Measurements from ENCODE around the gene STAT3.
A peak's percentile ranks its signal among the peaks of the same experiment; 100 is the strongest.
"Not testable (repeated sequence)": the region's sequence is repeated elsewhere in the genome, so short reads cannot be mapped to it uniquely, and the experiment has no call there.

Gene STAT3

DNA sequence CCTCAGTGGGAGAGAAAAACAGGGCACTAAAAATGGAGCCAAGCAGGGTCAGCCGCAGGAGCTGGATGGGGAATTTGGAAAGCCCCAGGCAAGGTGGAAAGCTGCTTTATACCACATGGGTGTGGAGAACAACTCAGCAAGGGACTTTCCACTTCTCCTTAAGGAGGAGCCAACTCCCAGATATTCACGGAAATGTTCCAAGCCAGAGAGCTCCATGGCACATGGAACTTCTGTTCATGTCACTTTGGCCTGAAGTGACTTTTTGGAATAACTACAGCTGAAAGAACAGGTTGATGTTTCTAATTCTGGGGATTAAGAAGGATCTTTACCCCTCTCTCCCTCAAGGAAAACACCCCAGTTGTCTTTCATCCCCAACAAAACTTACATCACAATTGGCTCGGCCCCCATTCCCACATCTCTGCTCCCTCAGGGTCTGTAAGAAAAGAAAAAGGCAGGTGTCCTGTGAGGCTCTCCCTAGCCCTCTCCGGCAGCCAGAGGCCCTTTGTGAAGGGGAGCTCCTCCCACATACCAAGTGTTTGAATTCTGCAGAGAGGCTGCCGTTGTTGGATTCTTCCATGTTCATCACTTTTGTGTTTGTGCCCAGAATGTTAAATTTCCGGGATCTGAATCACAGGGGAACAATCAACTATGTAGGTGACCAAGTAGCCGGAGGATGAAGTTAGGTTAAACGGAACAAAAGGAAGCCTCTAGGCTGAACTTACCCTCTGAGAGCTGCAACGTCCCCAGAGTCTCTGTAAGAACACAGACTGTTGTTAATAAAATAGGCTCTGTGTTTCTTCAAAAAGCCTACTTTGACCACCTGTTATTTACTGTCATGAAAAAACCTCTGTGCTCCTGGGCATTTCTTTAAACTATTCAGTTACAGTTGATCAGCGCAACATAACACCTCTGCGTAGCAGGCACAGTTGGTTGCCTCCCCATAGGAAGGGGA lies 58.9 kb downstream of the STAT3 start:
- H3K36me3 Mint-ChIP-seq, result peaks cover 7% of the 10 kb centered on the region
- no peaks in the 10 kb centered on the region for H3K9me3 Mint-ChIP-seq (ENCODE audit: low read depth)
- no peaks in the 10 kb centered on the region for H3K27me3 Mint-ChIP-seq
- no peak overlapping the region for H3K4me3 Mint-ChIP-seq
- H3K27ac Mint-ChIP-seq, result peak overlapping the region; percentile 50
- H3K4me1 Mint-ChIP-seq (ENCODE audit: low read depth), result peaks cover 12% of the 10 kb centered on the region

DNA sequence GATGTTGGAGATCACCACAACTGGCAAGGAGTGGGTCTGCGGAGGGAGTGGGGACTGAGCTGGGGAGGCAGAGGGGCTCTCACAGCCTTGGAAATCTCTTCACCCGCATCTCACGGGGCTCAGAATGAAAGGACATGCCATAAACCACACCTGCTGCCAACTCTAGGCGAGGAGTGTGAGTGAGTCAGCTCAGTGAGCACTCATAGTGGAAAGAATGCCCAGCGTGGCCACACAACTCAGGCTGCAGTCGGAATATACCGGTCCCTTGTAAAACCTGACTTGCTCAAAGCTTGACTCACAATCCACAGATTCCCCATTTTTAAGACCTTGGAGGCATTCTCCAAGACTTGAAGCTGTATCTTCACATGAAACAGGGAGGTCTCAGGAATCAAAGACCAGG lies 63.2 kb downstream of the STAT3 start:
- Mint-ChIP-seq H3K9me3 (ENCODE audit: low read depth) (no peaks in the 10 kb centered on the region), H3K4me3 (no peak overlapping the region), H3K27me3 (no peaks in the 10 kb centered on the region), H3K27ac (peak overlapping the region; percentile 16), H3K36me3 (peaks cover 13% of the 10 kb centered on the region), H3K4me1 (ENCODE audit: low read depth) (peaks cover 30% of the 10 kb centered on the region)

DNA sequence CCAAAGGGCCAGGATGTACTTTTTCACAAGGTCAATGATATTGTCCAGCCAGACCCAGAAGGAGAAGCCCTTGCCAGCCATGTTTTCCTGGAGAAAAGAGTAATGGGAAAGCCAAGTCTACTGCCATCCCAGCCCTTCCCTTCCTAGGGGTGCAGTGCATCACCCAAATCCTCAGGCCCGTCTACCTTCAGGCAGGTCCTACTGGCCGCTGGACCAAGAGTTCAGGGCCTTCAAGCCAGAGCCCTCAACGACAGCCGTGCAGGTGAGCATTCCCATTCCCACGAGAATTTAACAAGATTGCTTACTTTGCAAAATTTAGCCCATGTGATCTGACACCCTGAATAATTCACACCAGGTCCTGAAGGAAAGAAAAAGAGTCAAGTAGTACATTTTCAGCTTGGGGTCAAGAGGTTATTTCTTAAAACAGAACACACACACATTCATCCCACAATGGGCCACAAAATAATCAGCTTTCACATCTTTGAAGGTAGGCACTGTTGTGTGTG lies 64.9 kb downstream of the STAT3 start:
- Mint-ChIP-seq H3K4me1 (ENCODE audit: low read depth) (peaks cover 43% of the 10 kb centered on the region), H3K9me3 (ENCODE audit: low read depth) (no peaks in the 10 kb centered on the region), H3K36me3 (peaks cover 16% of the 10 kb centered on the region), H3K27me3 (no peaks in the 10 kb centered on the region), H3K27ac (peak overlapping the region; percentile 43), H3K4me3 (no peak overlapping the region)

DNA sequence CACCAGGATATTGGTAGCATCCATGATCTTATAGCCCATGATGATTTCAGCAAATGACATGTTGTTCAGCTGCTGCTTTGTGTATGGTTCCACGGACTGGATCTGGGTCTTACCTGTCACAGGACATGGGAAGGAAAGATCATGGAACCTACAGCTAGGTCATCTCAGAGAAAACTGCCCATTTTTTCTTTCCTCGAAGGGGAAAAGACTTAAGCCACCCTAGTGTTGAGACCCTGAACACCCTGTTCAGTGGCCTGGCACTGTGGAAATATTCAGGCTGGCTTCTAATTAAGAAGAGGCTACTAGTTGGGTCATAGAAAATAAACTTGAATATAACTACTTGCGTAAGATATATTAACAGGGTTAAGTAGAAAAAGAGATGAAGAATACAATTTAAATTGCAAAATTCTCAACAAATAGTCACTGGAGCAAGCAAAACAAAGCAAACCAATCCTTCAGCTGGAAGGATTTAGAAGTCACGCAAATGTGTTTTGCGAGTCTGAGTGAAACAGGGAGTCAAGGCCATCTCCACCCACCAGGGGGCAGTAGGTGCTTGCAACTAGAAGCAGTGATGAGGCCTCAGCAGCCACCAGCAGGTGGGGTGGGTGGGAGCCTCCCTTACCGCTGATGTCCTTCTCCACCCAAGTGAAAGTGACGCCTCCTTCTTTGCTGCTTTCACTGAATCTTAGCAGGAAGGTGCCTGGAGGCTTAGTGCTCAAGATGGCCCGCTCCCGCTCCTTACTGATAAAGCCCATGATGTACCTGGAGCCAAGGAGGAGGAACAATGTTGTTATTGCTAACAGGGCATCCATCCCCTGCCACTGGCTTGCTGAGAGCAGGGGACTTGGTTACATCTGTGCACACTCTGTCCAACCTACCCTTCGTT lies 65.6 kb downstream of the STAT3 start:
- Mint-ChIP-seq H3K27ac (peak overlapping the region; percentile 43), H3K4me1 (ENCODE audit: low read depth) (peaks cover 46% of the 10 kb centered on the region), H3K4me3 (no peak overlapping the region), H3K9me3 (ENCODE audit: low read depth) (no peaks in the 10 kb centered on the region), H3K27me3 (no peaks in the 10 kb centered on the region), H3K36me3 (peaks cover 16% of the 10 kb centered on the region)

DNA sequence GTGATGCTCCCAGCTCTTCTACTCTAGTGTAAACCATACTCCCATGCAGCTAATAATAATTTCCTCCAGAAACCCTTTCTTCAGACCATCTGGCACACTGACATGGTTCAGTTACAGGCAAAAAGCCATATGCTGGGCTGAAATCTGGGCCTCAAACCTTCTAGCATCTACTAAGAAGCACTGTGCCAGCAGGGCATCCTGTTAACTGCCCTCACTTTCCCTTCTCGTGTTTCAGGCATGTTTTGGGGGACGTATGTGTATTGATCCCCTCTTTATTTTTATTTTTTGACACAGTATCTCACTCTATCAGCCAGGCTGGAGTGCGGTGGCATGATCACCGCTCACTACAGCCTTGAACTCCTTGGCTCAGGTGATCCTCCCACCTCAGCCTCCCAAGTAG lies 66.7 kb downstream of the STAT3 start:
- no peaks in the 10 kb centered on the region for H3K9me3 Mint-ChIP-seq (ENCODE audit: low read depth)
- H3K36me3 Mint-ChIP-seq, result peaks cover 16% of the 10 kb centered on the region
- peak overlapping the region; percentile 70 for H3K27ac Mint-ChIP-seq
- peaks cover 56% of the 10 kb centered on the region for H3K4me1 Mint-ChIP-seq (ENCODE audit: low read depth)
- no peak overlapping the region for H3K4me3 Mint-ChIP-seq
- H3K27me3 Mint-ChIP-seq, result no peaks in the 10 kb centered on the region

DNA sequence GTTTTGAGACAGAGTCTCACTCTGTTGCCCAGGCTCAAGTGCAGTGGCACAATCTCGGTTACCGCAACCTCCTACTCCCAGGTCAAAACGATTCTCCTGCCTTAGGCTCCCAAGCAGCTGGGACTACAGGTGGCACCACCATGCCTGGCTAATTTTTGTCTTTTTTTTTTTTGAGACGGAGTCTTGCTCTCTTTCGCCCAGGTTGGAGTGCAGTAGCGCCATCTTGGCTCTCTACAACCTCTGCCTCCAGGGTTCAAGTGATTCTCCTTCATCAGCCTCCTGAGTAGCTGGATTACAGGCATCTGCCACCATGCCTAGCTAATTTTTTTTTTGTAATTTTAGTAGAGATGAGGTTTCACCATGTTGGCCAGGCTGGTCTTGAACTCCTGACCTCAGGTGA lies 70.3 kb downstream of the STAT3 start:
- not testable (repeated sequence) for H3K9me3 Mint-ChIP-seq (ENCODE audit: low read depth); H3K27me3 Mint-ChIP-seq; H3K4me3 Mint-ChIP-seq
- peaks cover 13% of the 10 kb centered on the region for H3K36me3 Mint-ChIP-seq
- H3K27ac Mint-ChIP-seq, result peak overlapping the region; percentile 41
- H3K4me1 Mint-ChIP-seq (ENCODE audit: low read depth), result peaks cover 79% of the 10 kb centered on the region

DNA sequence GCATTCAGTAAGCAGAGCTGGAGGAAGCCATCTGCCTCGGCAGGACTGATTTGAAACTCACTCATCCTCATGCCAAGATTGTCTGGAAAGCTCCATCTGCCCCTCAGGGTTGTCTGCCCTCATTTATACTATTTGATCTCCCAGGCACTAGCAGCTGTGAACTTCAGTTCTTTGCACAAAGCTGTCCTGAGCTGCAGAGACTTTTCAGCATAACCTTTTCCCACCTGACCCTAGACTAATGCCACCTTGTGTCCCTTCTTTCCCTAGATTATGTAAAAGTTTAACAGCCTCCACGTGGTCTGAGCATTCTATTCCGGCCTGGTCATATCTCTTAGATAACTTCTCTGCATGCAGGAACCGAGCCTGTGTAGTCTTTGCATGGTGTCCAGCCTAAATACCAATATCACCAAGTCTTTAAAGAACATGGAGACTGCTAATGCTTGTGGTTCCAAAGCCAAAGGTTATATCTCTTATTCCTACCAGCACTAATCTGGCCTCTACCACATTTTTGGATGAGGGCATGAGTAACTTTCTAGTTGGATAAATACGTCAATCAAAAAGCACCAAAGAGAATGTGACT lies 70.9 kb downstream of the STAT3 start:
- Mint-ChIP-seq H3K4me1 (ENCODE audit: low read depth) (peaks cover 77% of the 10 kb centered on the region), H3K9me3 (ENCODE audit: low read depth) (no peaks in the 10 kb centered on the region), H3K36me3 (peaks cover 11% of the 10 kb centered on the region), H3K27ac (peak overlapping the region; percentile 22), H3K27me3 (no peaks in the 10 kb centered on the region), H3K4me3 (no peak overlapping the region)

DNA sequence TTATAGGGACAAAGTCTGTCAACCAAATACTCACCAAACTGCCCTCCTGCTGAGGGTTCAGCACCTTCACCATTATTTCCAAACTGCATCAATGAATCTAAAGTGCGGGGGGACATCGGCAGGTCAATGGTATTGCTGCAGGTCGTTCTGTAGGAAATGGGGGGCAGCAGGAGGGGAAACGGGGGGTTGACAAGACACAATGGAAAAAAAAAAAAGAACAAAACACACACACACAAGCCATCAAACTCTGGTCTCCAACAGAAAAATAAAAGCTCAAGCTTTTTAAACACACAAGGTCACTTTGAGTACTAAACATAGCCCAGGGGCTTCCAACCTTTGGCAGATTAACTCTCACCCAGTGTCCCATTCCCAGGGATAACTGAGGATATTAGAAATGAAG lies 71.5 kb downstream of the STAT3 start:
- Mint-ChIP-seq H3K9me3 (ENCODE audit: low read depth) (no peaks in the 10 kb centered on the region), H3K4me3 (no peak overlapping the region), H3K27ac (peak overlapping the region; percentile 3), H3K27me3 (no peaks in the 10 kb centered on the region), H3K36me3 (peaks cover 11% of the 10 kb centered on the region), H3K4me1 (ENCODE audit: low read depth) (peaks cover 77% of the 10 kb centered on the region)

DNA sequence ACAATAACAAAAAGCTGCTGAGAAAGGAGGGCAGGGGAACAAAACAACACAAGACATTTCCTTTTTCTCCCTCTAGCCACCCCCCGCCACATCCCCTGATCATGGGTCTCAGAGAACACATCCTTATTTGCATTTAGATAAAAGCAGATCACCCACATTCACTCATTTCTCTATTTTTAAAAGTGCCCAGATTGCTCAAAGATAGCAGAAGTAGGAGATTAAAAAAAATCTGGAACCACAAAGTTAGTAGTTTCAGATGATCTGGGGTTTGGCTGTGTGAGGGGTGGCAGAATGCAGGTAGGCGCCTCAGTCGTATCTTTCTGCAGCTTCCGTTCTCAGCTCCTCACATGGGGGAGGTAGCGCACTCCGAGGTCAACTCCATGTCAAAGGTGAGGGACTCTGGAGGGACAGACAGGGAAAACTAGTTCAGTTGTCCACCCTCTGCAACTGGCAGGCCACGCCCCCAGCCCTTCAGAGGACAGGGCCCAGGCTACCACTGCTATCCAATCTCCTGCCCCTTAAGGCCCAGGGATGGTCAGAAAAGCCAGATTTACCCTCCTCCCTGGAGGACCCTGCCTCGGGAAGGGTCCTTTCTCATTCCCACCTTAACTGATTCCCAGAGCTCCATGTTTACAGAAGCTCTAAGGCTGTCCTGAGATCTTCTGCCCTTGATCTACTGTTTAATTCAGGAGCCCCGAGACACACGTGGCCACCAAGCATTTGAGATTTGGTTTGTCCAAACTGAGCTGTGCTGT lies 72.7 kb downstream of the STAT3 start:
- Mint-ChIP-seq H3K36me3 (peaks cover 14% of the 10 kb centered on the region), H3K4me1 (ENCODE audit: low read depth) (peaks cover 81% of the 10 kb centered on the region), H3K4me3 (peak overlapping the region; percentile 40), H3K27ac (peak overlapping the region; percentile 82), H3K9me3 (ENCODE audit: low read depth) (no peaks in the 10 kb centered on the region), H3K27me3 (no peaks in the 10 kb centered on the region)

DNA sequence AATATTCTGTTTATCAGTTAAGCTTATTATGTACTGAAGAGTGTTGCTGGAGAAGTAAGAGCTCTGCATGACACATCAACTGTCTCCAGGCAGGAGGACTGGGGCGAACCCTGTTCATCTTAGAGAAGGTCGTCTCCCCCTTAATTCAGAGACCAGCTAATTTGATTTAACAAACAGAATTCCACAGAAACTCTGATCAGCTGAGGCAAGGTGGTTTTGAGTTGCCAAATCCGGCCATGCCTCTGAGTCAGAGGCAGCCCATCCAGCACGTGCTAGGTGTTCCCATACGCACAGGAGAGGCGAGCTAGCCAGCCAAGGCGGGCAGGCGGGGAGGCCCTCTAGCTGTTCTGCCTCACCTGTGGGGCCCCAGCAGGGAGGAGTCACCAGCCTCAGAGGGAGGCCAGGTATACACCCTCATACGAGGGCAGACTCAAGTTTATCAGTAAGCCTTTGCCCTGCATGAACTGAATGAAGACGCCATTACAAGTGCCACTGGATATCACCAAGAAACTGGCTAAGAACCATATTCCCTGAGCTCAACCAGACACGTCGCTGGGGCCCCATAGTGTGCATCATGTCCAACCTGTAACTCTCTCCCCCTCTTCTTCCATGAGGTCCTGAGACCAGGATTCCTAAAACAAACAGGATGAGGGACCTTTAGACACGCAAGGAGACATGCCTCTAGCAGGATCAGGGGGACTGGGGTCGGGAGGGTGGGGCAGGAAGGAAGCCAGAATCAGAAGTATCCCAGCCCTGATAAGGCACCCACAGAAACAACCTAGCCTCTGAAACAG lies 74.3 kb downstream of the STAT3 start:
- peak overlapping the region; percentile 51 for H3K4me3 Mint-ChIP-seq
- H3K36me3 Mint-ChIP-seq, result peaks cover 7% of the 10 kb centered on the region
- no peaks in the 10 kb centered on the region for H3K27me3 Mint-ChIP-seq
- no peaks in the 10 kb centered on the region for H3K9me3 Mint-ChIP-seq (ENCODE audit: low read depth)
- peaks cover 82% of the 10 kb centered on the region for H3K4me1 Mint-ChIP-seq (ENCODE audit: low read depth)
- peak overlapping the region; percentile 89 for H3K27ac Mint-ChIP-seq

DNA sequence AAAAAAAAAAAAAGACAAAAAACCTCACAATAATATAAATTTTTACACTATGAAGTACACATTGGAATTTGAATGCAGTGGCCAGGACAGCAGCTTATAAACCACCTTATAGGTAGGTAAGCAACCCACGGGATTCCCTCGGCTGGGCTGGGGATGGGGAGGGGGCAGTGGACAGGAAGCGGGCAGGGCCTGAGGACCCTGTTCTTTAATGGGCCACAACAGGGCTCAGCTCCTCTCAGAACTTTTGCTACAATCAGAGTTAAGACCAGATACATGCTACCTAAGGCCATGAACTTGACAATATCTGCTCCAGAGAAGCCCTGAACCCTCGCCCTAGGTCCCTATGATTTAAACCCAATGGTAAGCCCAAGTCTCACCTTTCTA lies 74.9 kb downstream of the STAT3 start:
- Mint-ChIP-seq H3K36me3 (peaks cover 5% of the 10 kb centered on the region), H3K4me1 (ENCODE audit: low read depth) (peaks cover 78% of the 10 kb centered on the region), H3K27me3 (no peaks in the 10 kb centered on the region), H3K4me3 (peak overlapping the region; percentile 51), H3K27ac (peak overlapping the region; percentile 89), H3K9me3 (ENCODE audit: low read depth) (no peaks in the 10 kb centered on the region)

DNA sequence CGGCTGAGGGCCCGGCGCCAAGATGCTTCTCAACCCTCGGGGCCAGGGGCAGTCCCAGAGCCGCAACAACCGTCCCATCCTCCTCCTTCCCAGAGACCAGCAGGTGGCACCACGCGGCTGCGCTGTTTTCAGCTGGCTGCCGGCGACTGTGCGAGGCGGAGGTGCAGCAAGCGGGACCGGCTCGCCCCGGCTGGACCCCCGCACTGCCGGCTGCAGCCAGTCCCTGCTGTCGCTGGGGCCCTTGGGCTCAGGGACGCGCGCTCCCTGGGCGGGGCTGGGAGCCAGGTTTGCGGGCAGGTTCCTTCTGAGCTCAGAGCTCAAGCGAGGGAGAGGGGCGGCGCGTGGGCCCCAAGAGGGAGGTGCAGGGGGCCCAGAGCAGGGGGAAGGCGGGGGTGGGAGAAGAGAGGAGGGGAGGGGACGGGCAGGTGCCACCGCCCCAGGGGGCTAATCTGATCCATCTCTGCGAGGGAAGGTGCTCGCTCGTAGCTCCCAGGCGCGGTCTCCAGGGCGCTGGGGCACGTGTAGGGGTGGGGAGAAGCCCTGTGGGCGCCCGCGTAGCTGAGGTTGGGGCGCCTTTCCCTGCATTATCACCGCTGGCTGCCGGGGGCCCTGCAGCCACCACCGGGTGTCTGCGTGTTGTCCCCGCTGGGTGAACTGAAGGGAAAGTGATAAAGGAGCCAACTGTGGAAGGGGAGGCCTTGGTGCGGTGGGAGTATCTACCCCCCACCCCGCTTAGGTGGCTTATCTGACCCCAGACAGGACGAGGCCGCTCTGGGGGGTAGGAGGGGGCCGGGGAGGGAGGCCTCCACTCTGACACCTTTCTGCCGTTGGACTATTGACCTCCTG lies 75.7 kb downstream of the STAT3 start:
- Mint-ChIP-seq H3K4me1 (ENCODE audit: low read depth) (peaks cover 76% of the 10 kb centered on the region), H3K9me3 (ENCODE audit: low read depth) (no peaks in the 10 kb centered on the region), H3K4me3 (peak overlapping the region; percentile 83), H3K27ac (peak overlapping the region; percentile 94), H3K36me3 (peaks cover 5% of the 10 kb centered on the region), H3K27me3 (no peaks in the 10 kb centered on the region)

DNA sequence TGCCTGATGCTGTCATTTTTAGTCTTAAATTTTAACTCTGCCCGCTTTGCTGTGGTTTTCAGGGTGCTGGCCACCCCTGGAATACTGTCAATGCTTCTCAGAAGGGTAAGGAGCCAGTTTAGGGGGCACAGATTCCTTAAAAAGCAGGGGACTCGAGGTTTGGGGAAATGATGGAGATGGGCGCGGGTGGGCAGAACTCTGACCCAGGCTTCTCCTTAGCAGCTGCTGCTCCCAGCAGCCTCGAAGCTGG lies 76.3 kb downstream of the STAT3 start:
- Mint-ChIP-seq H3K4me1 (ENCODE audit: low read depth) (peaks cover 72% of the 10 kb centered on the region), H3K36me3 (peaks cover 5% of the 10 kb centered on the region), H3K27ac (peak overlapping the region; percentile 94), H3K27me3 (no peaks in the 10 kb centered on the region), H3K4me3 (peak overlapping the region; percentile 83), H3K9me3 (ENCODE audit: low read depth) (no peaks in the 10 kb centered on the region)
